H54 (cell line): Measurements from ENCODE around the gene SSR3.
A peak's percentile ranks its signal among the peaks of the same experiment; 100 is the strongest.
"Not testable (repeated sequence)": the region's sequence is repeated elsewhere in the genome, so short reads cannot be mapped to it uniquely, and the experiment has no call there.

Experiments
- DNase-seq: peaks from one replicate; pipeline ENCODE4 v3.0.0; 2011; ENCODE audit warnings: low spot score, mixed read lengths; ENCODE audit not compliant: insufficient read length
- FAIRE-seq: peaks from 3 replicates; lab custom pipeline; 2011; peaks lifted over from hg19 to GRCh38; lab: Jason Lieb, UNC
- POLR2A ChIP-seq: IDR thresholded peaks from 2 replicates; pipeline ENCODE4 v1.6.1; 2011; ENCODE audit warnings: low read depth, mild to moderate bottlenecking, low read length

SSR3 gene

DNA sequence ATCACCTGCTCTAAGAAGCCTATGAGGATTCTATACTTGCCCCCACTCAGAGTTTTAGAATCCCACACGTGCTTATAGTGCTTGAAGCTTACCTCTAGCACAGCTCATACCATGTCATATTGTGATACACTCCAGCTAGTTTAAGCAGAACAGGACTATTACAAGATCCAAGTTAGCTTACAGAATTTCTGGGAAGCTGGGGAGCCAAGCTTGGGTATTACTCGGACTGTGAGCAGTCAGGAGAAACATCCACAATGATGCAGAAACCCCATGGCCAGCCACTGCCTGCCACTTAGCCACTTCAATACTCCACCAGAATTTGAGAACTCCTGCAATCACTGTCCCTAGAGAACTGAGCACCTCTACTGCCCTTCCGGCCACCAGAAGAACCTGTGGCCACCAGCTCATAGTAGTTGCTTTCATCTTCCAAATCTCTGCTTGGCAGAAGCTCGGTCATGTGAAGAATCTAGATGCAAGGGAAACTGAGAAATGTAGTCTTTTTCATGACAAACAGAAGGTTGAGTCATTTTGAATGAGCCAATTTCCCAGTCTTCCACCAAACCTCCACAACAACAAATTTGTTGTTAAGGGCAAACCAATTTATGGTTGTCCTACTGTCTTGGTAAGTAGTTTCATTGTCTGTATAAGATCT lies 27.7 kb upstream of the SSR3 start:
- DNase-seq = no peak
- FAIRE-seq = no peak
- TF ChIP-seq POLR2A = no peak

DNA sequence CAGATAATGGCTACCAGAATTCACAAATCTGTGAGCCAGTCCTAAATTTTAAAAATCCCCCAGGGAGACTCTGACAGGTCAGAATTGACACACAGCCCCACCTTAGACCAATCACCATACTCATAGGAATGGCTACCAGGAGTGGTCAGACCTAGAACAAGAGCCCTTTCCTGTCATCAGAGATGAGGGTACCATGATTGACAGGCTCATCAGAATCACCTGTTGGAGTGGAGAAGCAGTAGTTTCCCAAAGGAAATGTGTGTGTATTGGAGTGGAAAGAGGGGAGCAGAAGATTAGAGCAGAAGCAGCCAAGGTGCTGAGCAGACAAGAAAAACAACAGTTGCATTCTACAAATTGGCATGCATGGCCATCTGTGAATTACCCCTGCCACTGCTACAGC lies 27.0 kb upstream of the SSR3 start:
- DNase-seq (no peak), FAIRE-seq (no peak)
- no peak for TF ChIP-seq POLR2A

DNA sequence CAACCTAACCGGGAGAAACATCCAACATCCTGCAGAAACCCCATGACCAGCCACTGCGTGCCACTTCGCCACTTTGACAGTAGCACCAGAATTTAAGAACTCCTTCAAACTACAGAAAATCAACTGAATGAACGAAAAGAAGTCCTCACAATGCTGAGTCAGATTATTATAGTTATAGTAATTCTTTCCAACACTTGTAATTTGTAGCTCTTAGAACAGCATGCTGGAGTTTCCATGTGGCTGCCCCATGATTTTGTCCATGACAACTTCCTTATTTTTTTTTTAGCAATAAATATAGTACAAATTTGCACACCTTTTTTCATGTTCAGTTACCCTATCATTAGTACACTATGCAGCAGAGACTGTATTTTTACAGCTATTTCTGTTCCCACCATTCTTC lies 26.1 kb upstream of the SSR3 start:
- TF ChIP-seq POLR2A = no peak
- FAIRE-seq = no peak
- no peak for DNase-seq

DNA sequence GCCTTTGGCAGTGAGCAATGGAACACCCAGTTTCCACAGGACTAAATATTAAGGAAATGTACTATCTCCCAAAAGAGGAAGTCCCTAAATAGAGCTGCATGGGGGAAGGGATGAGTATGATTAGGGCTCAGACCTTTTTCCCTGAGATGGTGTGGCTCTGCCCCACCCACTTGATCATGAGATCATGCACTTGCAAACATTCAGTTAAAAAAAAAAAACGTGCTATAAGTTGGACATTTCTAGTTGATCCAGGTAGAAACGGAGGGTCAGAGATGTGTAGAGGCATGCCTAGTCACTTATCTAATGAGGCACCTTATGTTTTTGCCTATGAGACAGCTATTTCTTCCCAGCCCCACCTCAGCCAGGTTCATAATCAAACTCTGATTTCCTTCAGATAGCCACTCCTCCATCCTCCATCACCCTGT lies 24.5 kb upstream of the SSR3 start:
- TF ChIP-seq POLR2A = no peak
- no peak for DNase-seq
- no peak for FAIRE-seq

DNA sequence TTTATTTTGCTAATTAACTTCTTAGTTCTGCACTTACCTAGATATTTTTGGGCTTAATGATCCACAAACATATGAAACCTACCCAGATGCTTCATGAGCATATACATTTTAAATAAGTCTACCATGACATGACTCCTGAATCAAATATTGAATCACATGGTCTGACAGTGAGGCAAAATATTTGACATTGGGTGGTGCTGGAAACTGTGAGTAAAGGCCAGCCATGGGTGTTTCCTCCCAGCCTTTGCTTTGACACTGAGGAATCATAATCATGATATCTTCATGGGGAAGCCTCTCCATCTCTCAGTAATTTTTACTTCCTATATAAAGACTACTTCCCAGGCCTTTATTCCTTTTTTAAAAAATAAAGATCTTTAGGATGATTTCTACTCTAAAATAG lies 22.8 kb upstream of the SSR3 start:
- DNase-seq (no peak), FAIRE-seq (peak; percentile 27)
- TF ChIP-seq POLR2A = no peak

DNA sequence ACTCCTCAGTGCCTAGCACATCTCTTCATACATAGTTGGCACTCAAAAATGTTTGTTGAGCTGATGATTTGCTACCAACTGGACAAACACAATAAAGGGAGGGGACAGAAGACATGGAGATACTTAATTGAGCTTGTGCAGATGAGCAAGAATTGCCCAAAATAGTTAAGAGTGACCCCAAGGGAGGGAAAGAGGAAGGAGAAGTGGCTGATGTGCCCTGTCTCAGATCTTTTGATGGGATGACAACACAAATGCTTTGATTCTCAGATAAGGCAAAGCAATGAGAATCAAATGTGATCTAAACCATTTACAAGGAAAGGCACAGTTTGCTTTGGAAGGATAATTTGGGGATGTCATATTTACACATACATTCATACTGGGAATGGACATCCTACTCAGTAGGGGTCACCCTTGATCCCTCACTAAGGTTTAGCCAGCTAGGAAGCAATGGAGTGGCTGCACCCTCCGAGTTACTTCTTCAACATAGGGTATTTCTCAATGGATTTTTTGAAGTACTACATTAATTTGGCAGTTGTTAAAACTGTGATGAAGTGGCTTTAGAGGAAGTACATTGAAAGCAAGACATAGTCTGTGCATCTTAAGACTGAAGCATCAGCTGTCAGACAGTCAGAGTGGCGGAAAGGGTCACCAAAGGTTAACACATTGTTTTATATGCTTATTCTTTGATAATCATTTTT lies 21.9 kb upstream of the SSR3 start:
- no peak for TF ChIP-seq POLR2A
- DNase-seq (no peak), FAIRE-seq (peak; percentile 27)

DNA sequence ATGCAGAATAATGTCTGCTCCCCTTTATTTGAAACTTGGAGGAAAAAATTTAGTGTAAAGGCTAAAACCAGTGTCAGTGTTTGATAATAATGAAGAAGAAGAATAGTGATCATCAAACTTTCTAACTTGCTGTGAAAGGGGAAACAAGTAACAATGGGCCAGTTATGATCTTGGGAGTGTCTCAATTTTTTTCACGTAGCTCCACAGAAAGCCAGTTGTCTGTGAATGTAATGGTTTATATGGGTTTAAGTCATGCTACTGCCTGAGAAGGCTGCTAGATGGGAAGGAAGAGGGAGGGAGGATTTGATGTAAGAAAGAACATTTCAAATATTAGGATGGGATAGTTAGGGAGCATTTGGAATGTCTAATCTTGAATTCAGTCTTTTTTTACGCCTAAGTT lies 21.1 kb upstream of the SSR3 start:
- FAIRE-seq (no peak), DNase-seq (no peak)
- TF ChIP-seq POLR2A = no peak

DNA sequence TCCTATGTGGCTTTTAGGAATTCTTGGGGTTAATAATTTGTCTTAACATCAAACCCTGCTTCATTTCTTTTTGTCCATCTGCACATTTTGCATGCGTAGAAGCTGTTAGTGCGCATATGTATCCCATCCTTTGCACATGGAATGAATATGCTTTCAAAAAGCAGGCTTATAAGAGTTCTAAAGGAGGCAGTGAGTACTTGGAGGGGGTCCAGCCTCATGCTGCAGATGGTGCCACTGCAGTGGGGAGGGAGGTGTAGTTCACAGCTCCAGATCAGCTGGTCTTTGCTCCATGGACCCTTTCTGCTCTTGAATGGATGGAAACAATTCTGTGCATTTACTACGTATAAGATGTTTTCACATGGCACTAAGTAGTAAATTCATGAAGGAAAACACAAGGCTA lies 20.7 kb upstream of the SSR3 start:
- TF ChIP-seq POLR2A = no peak
- FAIRE-seq = no peak
- no peak for DNase-seq

DNA sequence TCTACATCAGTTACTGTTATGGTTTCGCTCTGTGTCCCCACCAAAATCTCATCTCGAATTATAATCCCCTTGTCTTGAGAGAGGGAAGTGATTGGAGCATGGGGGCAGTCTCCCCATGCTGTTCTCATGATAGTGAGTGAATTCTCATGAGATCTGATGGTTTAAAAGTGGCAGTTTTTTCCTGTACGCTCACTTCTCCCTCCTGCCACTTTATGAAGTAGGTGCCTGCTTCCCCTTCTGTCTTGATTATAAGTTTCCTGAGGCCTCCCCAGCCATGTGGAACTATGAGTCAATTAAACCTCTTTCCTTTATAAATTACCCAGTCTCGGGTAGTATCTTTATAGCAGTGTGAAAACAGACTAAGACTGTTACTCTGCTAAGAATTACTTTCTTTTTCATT lies 15.0 kb upstream of the SSR3 start:
- DNase-seq, FAIRE-seq: not testable (repeated sequence)

DNA sequence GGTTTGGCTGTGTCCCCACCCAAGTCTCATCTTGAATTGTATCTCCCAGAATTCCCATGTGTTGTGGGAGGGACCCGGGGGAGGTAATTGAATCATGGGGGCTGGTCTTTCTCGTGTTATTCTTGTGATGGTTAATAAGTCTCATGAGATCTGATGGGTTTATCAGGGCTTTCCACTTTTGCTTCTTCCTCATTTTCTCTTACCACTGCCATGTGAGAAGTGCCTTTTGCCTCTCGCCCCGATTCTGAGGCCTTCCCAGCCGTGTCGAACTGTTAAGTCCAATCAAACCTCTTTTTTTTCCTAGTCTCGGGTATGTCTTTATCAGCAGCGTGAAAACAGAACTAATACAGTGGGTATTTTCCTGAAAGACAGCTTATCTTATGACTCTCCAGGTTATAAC lies 14.1 kb upstream of the SSR3 start:
- not testable (repeated sequence) for FAIRE-seq, DNase-seq

DNA sequence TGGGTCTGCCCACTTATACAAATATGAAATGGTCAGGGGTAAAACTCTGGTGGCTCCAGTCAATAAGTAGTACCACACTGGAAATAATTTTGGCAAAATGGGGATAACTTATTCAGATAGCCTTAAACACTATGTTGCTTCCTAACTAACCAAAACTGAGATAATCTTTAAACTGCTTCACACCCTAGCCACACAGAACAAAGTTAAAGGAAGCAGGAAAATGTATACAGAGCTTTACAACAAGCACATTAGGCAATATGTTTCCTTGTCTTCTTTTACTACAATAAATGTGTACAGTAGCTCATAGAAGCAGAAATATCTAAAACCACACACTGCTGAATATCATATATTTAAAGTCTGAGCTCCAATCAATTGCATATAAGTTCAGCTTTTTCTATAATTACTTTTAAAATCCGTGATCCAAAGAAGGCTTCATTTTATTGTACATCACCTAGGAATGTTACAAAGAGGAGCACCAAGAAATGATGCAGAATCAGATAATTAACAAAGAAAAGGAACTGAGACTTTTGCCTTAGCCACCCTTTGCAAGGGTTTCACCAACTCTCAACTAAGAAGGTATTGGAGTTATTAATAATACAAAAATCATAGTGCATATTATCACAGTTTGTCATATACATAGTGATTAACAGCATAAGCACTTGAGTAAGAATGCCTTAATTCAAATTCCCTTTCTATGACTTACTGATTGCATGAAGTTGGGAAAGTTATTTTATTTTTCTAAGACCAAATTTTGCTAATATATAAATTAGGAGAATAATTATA lies 9.2 kb upstream of the SSR3 start:
- no peak for TF ChIP-seq POLR2A
- FAIRE-seq (no peak), DNase-seq (no peak)

DNA sequence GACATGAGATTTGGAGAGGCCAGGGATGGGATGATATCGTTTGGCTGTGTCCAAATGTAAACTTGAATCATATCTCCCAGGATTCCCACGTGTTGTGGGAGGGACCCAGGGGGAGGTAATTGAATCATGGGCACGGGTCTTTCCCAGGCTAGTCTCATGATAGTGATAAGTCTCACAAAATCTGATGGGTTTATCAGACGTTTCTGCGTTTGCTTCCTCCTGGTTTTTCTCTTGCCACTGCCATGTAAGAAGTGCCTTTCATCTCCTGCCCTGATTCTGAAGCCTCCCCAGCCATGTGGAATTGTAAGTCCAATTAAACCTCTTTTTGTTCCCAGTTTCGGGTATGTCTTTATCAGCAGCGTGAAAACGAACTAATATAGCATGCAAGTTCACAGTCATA lies 7.6 kb upstream of the SSR3 start:
- DNase-seq, FAIRE-seq: not testable (repeated sequence)

DNA sequence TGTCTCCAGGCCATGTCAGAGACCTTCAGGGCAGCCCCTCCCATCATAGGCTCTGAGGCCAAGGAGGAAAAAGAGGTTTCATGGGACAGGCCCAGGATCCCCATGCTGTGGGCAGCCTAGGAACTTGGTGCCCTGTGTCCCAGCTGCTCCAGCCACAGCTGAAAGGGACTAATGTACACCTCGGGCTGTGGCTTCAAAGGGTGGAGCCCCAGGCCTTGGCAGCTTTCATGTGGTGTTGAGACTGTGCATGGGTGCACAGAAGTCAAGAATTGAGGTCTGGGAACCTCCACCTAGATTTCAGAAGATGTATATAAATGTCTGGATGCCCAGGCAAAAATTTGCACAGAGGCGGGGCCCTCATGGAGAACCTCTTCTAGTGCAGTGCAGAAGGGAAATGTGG lies 6.6 kb upstream of the SSR3 start:
- FAIRE-seq (no peak), DNase-seq (no peak)
- TF ChIP-seq POLR2A = no peak

DNA sequence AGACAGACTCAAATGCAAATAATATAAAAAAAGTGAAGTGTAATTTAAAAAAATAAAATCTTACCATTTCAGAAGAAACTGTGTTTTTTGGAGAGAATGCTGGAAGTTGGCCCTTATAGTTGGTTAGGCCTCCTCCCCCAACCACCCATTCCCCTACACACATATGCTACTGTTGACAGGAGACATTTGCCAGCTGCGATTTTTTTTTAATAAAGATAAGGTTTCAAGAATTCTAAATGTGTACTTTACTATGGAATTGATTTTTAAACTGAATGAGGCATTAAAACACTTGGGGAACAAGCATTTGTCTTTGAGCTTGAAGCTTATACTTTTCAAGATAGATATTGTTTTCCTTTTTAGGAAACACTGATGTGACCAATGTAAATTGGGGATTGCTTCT lies 4.4 kb upstream of the SSR3 start:
- FAIRE-seq (no peak), DNase-seq (no peak)
- no peak for TF ChIP-seq POLR2A
